ENCODE data around the gene RPL23.

The RPL23 gene

DNA sequence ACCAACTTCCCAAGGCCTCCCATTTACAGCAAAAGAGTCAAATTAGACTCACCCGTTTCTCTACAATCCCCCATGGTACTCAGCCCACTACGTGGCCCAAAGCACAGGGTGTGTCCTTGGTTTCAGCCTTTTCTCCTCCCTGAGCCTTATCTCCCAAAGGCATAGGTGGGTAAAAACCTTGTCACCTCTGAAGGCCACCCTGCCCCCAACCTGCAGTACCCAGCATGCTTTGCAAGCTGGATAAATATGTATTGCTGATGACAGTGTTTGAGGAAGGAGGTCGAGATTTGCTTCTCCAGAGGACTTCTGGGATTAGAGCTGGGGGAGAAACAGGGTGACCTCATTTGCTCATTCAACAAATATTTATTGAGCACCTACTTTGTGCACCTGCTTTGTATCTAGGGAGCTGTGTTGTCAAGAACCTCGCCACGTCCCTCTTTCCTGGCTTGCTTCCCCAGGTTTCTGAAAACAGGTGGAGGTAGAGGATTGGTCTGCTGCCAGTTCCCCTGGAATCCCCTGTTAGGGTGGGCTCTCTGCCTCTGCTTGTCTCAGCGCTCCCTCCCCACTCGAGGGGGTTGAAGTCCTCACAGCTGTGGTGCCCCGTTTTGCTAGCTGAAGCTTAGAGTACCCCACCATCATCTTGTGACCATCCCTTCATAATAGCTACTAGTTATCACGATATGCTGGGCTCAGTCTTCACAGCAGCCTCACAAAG, 19.3 kb upstream of the RPL23 start:
- H3K27me3 ChIP-seq (ENCODE audit: control insufficient read depth in 1 of 2, insufficient read depth in 1 of 2, low read length in 2 of 2), result no peaks in the 10 kb centered on the region
- H3K9me3 ChIP-seq (ENCODE audit: control insufficient read depth, low read length), result no peaks in the 10 kb centered on the region
- no peak overlapping the region for H2BK5ac ChIP-seq (ENCODE audit: low read depth, low read length, poor library complexity, severe bottlenecking)
- no peak overlapping the region for H2BK120ac ChIP-seq (ENCODE audit: low read depth, low read length)
- H3K4ac ChIP-seq (ENCODE audit: low read depth in 1 of 2, low read length in 2 of 2), result no peak overlapping the region
- peak overlapping the region in 1 of 2 experiments; percentile 96 for H3K4me3 ChIP-seq (ENCODE audit: insufficient read depth in 1 of 2, low read depth in 1 of 2, low read length in 2 of 2)
- peak overlapping the region; percentile 36 for H3K4me2 ChIP-seq (ENCODE audit: low read length, poor library complexity, severe bottlenecking)
- H2AFZ ChIP-seq (ENCODE audit: low read depth, low read length), result no peak overlapping the region
- H2BK15ac ChIP-seq (ENCODE audit: low read depth, poor library complexity, severe bottlenecking), result peak overlapping the region; percentile 31
- H2BK12ac ChIP-seq (ENCODE audit: low read length in 2 of 2), result peak overlapping the region in 1 of 2 experiments; percentile 18
- H2AK5ac ChIP-seq (ENCODE audit: low read length, severe bottlenecking), result no peak overlapping the region
- no peak for DNase-seq
- peak overlapping the region; percentile 90 for H3K9ac ChIP-seq (ENCODE audit: low read length)
- H3K36me3 ChIP-seq (ENCODE audit: control insufficient read depth in 1 of 2, insufficient read depth in 2 of 2, low read depth in 1 of 2, low read length in 2 of 2), result peaks cover 21 to 37% of the 10 kb centered on the region in 2 experiments
- peak overlapping the region; percentile 96 for H3K27ac ChIP-seq (ENCODE audit: low read length, poor library complexity, severe bottlenecking)
- peak overlapping the region in 1 of 2 experiments; percentile 9 for H3K18ac ChIP-seq (ENCODE audit: low read depth in 1 of 2, low read length in 2 of 2)
- H3K79me1 ChIP-seq (replicated peaks; ENCODE audit: low read length, poor library complexity, severe bottlenecking), result no peaks in the 10 kb centered on the region
- no peak overlapping the region for H4K91ac ChIP-seq (ENCODE audit: low read length)
- no peak overlapping the region for H3K14ac ChIP-seq (ENCODE audit: low read length in 2 of 2)
- H3K4me1 ChIP-seq (ENCODE audit: control insufficient read depth, insufficient read depth, low read depth, low read length), result peaks cover 59% of the 10 kb centered on the region
- 86% methylated on average over 9 of the region's 9 CpGs for WGBS
- H4K8ac ChIP-seq (ENCODE audit: low read length), result no peak overlapping the region
- H3K23ac ChIP-seq (ENCODE audit: low read length in 2 of 2), result no peak overlapping the region

DNA sequence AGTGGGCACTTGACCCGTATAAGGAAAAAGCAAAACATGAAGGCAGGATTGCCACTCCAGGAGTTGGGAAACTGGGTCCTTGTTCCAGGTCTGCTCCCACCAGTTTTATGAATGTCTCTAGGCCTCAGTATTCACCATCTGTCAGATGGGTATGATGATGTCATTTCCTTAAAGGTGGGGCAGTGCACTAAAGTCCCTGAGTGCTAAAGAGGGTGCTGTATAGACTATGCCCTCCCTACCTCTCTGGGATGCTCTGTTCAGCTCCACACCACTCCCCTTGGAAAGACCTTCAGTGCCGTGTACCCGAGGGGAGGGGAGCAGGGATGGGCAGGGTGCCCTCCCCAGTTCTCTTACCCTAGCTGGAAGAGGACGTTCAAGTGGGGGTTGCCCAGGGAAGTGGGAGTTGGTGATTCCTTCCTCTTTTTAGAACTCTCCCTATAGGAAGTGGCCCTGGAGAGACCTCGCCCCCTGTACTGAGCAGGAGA, 18.5 kb upstream of the RPL23 start:
- Histone ChIP-seq H2AK5ac (ENCODE audit: low read length, severe bottlenecking) (peak overlapping the region; percentile 15), H3K18ac (ENCODE audit: low read depth in 1 of 2, low read length in 2 of 2) (peak overlapping the region in 1 of 2 experiments; percentile 25), H4K8ac (ENCODE audit: low read length) (no peak overlapping the region), H2AFZ (ENCODE audit: low read depth, low read length) (no peak overlapping the region), H3K27me3 (ENCODE audit: control insufficient read depth in 1 of 2, insufficient read depth in 1 of 2, low read length in 2 of 2) (no peaks in the 10 kb centered on the region), H3K36me3 (ENCODE audit: control insufficient read depth in 1 of 2, insufficient read depth in 2 of 2, low read depth in 1 of 2, low read length in 2 of 2) (peaks cover 17 to 29% of the 10 kb centered on the region in 2 experiments), H3K9ac (ENCODE audit: low read length) (peak overlapping the region; percentile 90), H2BK15ac (ENCODE audit: low read depth, poor library complexity, severe bottlenecking) (no peak overlapping the region), H2BK12ac (ENCODE audit: low read length in 2 of 2) (no peak overlapping the region), H3K4me2 (ENCODE audit: low read length, poor library complexity, severe bottlenecking) (peak overlapping the region; percentile 36), H2BK5ac (ENCODE audit: low read depth, low read length, poor library complexity, severe bottlenecking) (no peak overlapping the region), H4K91ac (ENCODE audit: low read length) (no peak overlapping the region), H3K79me1 (replicated peaks; ENCODE audit: low read length, poor library complexity, severe bottlenecking) (no peaks in the 10 kb centered on the region), H3K4me1 (ENCODE audit: control insufficient read depth, insufficient read depth, low read depth, low read length) (peaks cover 53% of the 10 kb centered on the region), H2BK120ac (ENCODE audit: low read depth, low read length) (no peak overlapping the region), H3K14ac (ENCODE audit: low read length in 2 of 2) (peak overlapping the region in 1 of 2 experiments; percentile 61), H3K9me3 (ENCODE audit: control insufficient read depth, low read length) (no peaks in the 10 kb centered on the region), H3K27ac (ENCODE audit: low read length, poor library complexity, severe bottlenecking) (peak overlapping the region; percentile 96), H3K4me3 (ENCODE audit: insufficient read depth in 1 of 2, low read depth in 1 of 2, low read length in 2 of 2) (peak overlapping the region; percentile 76 to 96), H3K23ac (ENCODE audit: low read length in 2 of 2) (no peak overlapping the region), H3K4ac (ENCODE audit: low read depth in 1 of 2, low read length in 2 of 2) (no peak overlapping the region)
- 74% methylated on average over 1 of the region's 5 CpGs for WGBS
- no peak for DNase-seq

GRCh38 chr17:38871247-38872015, 17.9 kb upstream of the RPL23 start:
- 32% methylated on average over 9 of the region's 11 CpGs for WGBS
- DNase-seq, result peak; percentile 85
- H3K9ac ChIP-seq (ENCODE audit: low read length), result peak overlapping the region; percentile 90
- peak overlapping the region in 1 of 2 experiments; percentile 9 for H3K23ac ChIP-seq (ENCODE audit: low read length in 2 of 2)
- H4K8ac ChIP-seq (ENCODE audit: low read length), result peak overlapping the region; percentile 93
- peak overlapping the region; percentile 85 for H2BK5ac ChIP-seq (ENCODE audit: low read depth, low read length, poor library complexity, severe bottlenecking)
- peak overlapping the region; percentile 96 for H3K27ac ChIP-seq (ENCODE audit: low read length, poor library complexity, severe bottlenecking)
- H4K91ac ChIP-seq (ENCODE audit: low read length), result peak overlapping the region; percentile 78
- H3K36me3 ChIP-seq (ENCODE audit: control insufficient read depth in 1 of 2, insufficient read depth in 2 of 2, low read depth in 1 of 2, low read length in 2 of 2), result peaks cover 14 to 24% of the 10 kb centered on the region in 2 experiments
- H2BK15ac ChIP-seq (ENCODE audit: low read depth, poor library complexity, severe bottlenecking), result peak overlapping the region; percentile 76
- no peaks in the 10 kb centered on the region for H3K79me1 ChIP-seq (replicated peaks; ENCODE audit: low read length, poor library complexity, severe bottlenecking)
- peak overlapping the region in 1 of 2 experiments; percentile 33 for H2BK12ac ChIP-seq (ENCODE audit: low read length in 2 of 2)
- H3K4ac ChIP-seq (ENCODE audit: low read depth in 1 of 2, low read length in 2 of 2), result peak overlapping the region in 1 of 2 experiments; percentile 95
- peak overlapping the region; percentile 36 for H3K4me2 ChIP-seq (ENCODE audit: low read length, poor library complexity, severe bottlenecking)
- H2AK5ac ChIP-seq (ENCODE audit: low read length, severe bottlenecking), result peak overlapping the region; percentile 95
- no peaks in the 10 kb centered on the region for H3K9me3 ChIP-seq (ENCODE audit: control insufficient read depth, low read length)
- H3K4me3 ChIP-seq (ENCODE audit: insufficient read depth in 1 of 2, low read depth in 1 of 2, low read length in 2 of 2), result peak overlapping the region; percentile 76 to 96
- no peak overlapping the region for H2AFZ ChIP-seq (ENCODE audit: low read depth, low read length)
- peaks cover 51% of the 10 kb centered on the region for H3K4me1 ChIP-seq (ENCODE audit: control insufficient read depth, insufficient read depth, low read depth, low read length)
- peak overlapping the region; percentile 30 to 64 for H3K14ac ChIP-seq (ENCODE audit: low read length in 2 of 2)
- H3K18ac ChIP-seq (ENCODE audit: low read depth in 1 of 2, low read length in 2 of 2), result peak overlapping the region; percentile 83 to 92
- H3K27me3 ChIP-seq (ENCODE audit: control insufficient read depth in 1 of 2, insufficient read depth in 1 of 2, low read length in 2 of 2), result no peaks in the 10 kb centered on the region
- no peak overlapping the region for H2BK120ac ChIP-seq (ENCODE audit: low read depth, low read length)
